HG02588 (cell line): ENCODE data around the gene RRP12.
A peak's percentile ranks its signal among the peaks of the same experiment; 100 is the strongest.
"Not testable (repeated sequence)": the region's sequence is repeated elsewhere in the genome, so short reads cannot be mapped to it uniquely, and the experiment has no call there.

Experiments
- ATAC-seq: cut with Tn5 transposase; IDR thresholded peaks from one replicate; pipeline ENCODE4 v1.9.1; 2021; ENCODE audit warnings: mild to moderate bottlenecking, moderate library complexity; ENCODE audit not compliant: unreplicated experiment

Gene RRP12

DNA sequence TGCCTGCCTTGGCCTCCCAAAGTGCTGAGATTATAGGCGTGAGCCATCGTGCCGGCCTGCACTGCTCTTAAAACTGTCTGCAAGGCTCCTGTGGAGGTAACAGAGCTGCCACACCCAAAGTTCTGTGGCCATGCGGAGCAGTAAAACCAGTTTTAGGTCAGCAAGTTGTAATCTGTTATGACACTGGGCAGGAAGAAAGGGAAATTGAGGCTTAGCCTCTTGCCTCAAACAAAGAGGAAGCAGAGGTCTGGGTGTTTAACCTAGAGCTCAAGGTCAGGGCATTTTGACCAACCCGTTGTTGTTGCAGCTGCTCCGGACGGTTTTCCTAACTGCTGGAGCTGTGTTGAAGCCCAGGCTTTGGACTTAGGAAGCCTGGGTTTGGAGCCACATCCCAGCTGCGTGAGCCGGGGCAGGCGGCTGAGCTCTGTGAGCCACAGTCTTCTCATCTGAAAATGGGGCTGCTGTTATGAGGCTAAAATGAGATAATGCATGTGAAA, 7.4 kb upstream of the RRP12 start:
- no peak for ATAC-seq

DNA sequence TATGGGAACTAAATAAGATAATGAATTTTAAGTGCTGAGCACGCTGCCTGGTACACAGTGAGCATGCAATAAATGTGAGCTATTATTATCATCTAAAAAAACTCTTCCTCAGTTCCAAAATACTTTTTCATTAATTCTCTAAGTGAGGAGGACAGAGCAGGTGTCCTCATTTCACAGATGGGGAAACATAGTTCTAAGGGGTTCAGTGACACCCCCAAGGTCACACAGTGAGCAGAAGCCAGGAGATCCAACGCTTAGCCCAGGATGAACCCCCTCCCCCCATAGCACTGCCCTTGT, 6.8 kb upstream of the RRP12 start:
- no peak for ATAC-seq

DNA sequence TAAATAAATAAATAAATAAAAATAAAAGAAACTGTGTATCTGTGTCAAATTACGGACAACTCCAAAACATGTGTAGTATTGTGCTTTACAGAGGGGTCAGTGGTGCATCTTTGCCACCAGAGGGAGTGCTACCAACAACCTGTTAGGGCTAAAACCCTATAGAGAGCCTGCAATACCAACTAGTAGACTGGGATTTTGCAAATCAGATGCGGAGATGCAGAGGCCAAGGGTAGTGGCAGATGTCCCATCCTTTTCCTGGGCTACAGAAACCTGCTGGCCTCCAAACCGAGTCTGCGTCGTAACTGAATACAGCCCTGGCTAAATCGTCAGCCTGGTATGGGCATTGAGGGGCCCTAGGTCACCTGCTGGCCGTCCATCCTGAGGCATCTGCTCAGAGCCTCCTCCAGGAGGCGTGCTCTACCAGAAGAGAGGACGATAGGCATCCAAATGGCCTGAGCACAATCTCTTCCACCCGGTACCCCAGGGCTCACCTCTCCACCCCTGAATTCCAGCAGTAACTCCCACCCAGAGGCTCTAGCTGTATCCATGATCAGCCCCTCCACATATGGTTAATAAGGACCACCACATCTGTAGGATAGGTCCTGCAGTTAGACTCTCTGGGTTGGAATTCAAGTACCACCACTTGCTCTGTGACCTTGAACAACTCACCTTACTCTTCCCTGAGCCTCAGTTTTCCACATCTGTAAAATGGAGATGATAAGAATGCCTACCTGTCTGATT, 6.2 kb upstream of the RRP12 start:
- peak; percentile 86 for ATAC-seq

DNA sequence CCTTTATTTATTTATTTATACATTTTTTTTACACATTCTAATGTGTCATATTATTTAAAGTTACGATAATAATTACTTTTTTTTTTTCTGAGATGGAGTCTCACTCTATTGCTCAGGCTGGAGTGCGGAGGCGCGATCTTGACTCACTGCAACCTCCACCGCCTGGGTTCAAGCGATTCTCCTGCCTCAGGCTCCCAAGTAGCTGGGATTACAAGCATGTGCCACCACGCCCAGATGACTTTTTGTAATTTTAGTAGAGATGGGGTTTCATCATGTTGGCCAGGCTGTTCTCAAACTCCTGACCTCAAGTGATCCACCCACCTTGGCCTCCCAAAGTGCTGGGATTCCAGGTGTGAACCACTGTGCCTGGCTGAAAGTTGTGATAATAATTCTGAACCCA, 5.3 kb upstream of the RRP12 start:
- not testable (repeated sequence) for ATAC-seq

DNA sequence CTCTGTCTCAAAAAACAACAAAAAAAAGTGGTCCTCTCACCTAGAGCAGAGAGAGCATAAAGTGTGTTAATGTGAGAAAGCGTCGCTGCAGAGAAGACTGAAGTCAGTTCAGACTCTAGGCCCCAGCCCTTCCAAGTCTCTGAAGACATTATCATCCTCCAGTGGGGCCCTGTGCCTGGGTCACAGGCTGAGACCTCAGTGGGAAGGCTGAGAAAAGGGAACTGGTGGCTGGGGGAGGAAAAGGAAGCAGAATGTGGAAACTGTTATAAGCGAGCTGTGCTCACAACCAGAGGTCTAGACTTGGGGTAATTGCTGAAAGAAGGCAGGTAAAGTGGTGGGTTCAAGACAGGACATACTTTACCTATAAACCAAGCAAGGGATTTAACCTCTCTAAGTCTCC, 4.9 kb upstream of the RRP12 start:
- ATAC-seq = no peak

DNA sequence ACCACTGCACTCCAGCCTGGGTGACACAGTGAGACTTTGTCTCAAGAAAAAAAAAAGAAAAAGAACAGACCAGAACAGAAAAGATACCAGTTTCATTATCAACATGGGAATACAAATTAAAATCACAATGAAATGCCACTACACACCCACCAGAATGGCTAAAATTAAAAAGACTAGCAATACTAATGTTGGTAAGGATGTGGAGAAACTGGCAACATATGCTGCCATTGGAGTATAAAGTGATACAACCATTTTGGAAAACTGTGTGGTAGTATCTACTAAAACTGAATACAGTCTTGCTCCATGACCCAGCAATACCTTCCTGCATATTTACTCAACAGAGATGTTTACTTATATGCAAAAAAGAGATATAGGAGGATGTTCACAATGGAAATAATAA, 2.9 kb upstream of the RRP12 start:
- ATAC-seq = no peak

DNA sequence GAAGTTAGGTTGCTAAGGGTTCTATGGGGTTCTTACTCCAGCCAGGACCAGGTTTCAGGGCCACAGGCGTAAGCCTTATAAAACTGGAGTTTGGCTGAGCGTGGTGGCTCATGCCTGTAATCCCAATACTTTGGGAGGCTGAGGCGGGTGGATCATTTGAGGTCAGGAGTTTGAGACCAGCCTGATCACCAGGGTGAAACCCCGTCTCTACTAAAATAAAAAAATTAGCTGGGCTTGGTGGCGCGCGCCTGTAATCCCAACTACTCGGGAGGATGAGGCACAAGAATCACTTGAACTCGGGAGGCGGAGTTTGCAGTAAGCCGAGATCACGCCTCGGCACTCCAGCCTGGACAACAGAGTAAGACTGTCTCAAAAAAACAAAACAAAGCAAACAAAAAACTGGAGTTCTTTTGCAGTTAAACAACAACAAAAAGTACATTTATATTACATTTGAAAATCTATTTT, 347 bp upstream of the RRP12 start:
- ATAC-seq = no peak

DNA sequence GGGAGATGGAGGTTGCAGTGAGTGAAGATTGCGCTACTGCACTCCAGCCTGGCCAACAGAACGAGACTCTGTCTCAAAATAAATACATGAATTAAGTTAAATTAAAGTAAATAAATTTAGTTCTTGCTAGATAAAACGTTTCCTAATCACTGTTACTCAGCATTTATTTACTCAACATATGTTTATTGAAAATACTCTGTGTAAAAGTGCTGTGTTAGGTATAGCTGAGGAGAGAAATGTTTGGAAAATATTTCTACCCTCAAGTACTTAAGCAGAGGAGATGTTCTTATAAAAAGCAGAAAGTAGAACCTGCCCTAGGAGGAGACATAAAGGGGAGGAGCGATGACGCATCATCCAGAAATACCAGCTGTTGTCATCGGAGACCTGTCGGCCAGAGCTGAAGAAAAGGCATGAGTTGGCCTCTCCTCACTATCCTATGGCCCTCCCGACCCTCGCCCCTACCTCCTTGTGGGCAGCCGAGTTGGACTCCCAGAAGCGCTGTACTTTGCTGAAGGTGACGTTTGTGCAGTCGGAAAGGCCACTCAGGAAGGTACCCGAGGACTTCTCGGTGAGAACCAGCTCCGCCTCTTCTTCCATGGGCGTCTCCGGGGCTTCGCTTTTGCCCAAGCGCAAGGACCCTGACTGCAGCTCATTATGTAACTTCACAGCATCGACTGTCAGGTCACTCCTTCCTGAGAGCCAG, 1.1 kb downstream of the RRP12 start:
- no peak for ATAC-seq

DNA sequence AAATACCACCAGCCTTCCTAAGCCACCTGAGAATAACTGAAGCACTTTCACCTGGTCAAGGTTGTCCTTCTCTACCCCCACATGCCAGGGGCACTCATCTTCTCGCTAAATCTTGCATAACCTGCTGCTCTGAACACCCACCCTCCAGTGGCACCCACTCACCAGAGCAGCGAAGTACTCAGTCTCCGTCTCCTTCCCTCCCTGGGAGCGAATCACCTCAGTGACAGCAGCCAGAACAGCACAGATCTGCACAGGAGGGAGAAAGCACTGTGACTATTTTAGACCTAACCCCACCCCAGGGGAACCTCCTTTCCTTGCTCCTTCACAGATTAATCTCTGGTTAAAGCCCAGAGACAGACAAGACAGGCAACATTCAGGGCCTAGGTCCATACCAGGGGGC, 5.1 kb downstream of the RRP12 start:
- no peak for ATAC-seq

DNA sequence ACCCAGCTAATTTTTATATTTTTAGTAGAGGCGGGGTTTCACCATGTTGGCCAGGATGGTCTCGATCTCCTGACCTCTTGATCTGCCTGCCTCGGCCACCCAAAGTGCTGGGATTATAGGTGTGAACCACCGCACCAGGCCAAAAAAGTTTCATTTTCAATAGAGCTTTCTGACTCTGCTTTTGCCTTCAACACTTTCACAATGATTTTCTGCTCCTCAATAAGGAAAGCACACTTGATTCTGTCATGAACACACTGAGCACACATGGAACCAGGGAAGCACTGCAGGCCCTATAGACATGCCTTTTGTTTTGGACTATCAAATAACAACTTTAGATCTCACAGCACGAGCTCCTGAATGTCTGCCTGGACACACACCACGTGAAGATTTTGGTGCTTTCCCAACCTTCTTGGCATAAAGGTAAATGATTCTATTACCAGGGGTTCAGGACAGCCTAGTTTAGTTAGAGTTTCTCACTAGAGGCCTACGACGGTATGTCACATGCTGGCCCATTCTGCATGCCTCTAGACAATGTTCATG, 8.0 kb downstream of the RRP12 start:
- ATAC-seq = no peak

DNA sequence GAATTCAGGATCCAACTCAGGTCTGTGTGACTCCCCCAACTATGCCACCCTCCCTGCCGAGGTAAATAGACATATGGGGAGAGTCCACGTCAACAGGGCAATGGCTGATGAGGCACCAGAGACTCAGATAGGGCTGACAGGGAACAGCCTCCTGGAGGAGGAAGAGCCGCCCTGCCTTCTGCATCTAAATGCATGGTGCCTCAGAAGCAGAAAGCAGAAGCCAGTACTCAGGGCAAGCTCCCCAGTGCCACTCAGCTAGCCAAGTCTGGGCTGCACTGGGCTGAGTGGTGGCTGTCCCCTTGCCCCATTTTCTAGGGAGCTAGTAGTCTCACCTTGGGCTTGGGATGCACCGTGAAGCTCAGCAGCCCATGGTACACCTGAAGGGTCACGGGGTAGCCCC, 11.0 kb downstream of the RRP12 start:
- no peak for ATAC-seq

DNA sequence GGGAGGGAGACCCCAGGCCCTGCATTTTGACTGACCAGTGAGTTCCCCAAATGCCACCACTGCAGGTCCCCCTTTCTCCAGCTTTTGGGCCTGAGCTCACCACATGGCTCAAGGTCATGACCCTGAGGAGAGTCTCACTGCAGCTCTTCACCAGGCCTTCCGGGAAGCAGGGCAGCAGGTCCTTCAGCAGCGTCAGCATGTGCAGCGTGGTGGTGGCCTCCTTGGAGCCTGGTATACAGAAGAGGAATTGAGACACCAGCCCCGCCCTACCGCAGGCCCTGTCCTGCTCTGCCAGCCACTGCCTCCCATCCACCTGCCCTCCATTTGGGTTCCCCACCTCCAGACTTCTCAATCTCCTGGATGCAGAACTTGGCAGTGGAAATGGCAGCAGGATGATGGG, 13.0 kb downstream of the RRP12 start:
- no peak for ATAC-seq

DNA sequence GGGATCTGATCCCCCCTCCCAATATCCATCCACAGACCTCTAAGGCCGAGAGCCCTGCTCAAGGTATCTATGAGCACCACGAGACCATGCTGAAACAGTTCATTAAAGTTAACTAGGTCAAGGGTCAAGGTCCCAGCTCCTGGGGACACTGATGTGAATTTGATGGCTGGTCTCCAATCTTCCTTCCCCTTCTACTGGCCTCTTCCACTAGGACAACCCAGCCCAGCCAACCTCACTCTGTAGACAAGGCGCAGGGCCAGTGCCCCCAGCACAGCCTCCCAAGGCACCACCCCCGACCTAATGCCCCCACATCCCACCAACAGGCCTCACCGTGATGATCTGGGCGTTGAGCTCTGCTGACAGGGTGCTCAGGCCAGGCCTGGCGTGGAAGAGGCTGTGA, 15.6 kb downstream of the RRP12 start:
- ATAC-seq = no peak

DNA sequence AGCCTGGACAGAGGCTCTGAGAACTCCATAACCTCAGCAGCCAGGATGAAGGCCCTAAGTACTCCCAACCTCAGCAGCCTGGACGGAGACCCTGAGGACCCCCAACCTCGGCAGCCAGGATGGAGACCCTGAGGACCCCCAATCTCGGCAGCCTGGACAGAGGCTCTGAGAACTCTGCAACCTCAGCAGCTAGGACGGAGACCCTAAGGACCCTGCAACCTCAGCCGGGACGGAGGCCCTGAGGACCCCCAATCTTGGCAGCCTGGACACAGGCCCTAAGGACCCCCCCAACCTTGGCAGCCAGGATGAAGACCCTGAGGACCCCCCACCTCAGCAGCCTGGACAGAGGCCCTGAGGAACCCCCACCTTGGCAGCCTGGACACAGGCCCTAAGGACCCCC, 16.5 kb downstream of the RRP12 start:
- ATAC-seq = no peak

DNA sequence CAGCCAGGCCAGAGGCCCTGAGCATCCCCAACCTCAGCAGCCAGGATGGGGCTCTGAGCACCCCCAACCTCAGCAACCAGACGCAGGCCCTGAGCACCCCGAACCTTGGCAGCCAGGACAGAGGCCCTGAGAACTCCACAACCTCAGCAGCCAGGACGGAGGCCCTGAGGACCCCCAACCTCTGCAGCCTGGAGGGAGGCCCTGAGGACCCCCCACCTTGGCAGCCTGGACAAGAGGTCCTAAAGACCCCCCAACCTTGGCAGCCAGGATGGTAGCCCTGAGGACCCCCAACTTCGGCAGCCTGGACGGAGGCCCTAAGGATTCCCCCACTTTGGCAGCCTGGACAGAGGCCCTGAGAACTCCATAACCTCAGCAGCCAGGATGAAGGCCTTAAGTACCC, 17.0 kb downstream of the RRP12 start:
- no peak for ATAC-seq

DNA sequence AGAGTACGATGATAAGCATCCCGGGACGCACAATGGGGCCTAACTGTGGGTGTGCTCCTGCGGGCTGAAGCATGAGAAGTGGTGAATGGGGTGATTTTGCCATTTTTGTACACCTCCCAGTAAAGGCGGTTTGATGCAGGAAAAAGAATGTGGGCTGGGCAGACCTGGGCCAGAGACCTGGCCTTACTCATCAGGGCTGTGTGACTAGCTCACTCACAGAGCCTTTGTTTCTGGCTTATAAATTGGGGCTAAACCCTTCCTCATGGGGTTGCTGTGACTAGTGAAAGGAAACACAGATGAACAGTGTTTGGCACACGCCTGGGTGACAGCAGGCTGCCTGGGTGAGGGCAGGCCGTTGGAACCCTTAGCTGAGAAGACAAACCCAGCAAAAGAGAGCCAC, 18.0 kb downstream of the RRP12 start:
- no peak for ATAC-seq

DNA sequence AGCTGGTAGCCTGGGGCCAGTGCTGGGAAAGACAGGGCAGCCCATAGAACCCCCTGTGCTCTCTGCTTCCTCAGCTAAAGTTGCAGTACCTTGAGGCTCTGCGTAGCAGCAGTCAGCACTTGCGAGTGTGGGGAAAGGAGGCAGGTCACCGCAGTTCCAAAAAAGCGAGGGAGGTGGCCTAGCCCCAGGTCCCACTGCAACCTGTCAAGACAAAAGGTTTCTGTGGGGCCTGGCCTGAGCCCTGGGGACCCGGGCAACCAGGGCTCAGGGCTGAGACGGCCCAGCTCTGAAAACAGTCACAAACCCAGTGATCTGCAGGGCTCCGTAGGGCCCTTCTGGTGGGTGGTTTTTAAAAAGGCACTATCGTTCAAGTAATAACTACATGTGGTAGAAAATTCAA, 19.5 kb downstream of the RRP12 start:
- no peak for ATAC-seq

DNA sequence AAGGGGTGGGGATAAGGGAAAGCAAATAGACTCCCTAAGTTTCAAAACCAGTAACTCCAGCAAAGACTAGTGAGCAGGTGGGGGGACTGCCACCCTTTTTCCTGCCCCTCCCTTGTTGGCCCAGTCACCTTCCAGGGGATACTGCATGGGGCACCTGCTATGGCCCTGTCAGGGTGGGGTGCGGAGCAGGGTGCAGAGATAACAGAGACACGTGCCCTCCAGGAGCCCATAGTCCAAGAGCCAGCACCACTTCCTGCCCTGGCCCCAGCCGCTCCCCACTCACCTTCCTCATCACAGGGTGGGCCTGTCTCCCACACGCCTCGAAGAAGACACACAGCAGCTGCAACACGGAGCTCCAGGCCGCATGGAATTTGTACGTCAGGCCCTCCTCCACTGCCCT, 20.6 kb downstream of the RRP12 start:
- no peak for ATAC-seq

DNA sequence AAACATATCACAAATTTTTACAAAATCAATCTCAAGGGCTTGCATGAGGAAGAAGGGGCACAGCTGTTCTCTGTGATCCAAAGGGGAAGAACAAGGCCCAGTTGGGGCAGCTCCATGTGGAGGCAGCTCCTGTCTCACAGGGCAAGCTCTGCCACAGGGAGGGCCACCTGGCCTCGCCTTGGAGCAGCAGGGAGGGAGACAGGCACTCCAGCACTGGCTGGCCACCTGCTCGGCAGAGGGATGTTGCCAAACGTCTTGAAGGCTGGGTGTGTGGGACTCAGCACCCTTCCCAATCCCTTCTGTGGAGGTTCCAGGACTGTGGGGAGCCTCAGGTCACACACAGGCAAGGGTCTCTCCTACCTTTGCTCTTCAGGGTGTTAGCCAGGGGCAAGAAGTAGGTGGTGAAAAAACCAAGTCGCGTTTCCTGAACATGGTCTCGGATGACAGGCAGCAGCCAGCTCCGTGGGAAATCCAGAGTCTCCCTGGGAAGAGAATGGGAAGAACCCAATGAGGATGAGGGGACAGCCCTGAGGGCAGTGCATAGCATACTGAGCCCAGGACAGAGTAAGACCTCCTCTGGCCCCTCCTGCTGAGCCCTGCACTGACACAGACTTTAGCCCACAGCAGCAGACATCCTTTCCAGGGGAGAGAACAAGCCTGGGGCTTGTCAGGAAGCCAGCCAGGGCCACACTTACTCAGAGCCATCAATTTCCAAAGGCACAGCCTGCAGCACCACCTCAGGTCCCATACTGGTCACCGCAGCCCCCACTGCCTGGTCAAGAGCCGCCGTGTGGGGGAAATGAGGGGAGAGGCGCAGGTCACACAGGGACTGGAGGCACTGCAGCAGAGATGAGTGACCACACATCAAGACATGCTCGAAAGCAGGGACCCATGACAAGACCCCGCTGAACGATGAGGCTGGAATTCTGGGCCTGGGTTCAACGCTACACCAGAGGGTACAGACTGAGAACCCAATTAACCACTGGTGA, 21.9 kb downstream of the RRP12 start:
- ATAC-seq = no peak

DNA sequence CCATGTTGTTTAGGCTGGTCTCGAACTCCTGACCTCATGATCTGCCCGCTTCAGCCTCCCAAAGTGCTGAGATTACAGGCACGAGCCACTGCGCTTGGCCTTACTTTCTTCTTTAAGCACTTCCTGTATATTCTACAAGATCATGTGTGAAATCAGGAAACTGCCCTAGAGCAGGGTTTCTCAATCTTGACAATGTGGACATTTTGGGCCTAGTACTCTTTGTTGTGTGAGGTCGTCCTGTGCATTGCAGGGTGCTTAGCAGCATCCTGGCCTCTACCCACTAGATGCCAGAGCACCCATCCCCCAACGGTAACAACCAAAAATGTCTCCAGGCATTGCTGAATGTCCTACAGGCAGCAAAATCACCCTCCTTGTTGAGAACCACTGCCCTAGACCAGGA, 24.7 kb downstream of the RRP12 start:
- ATAC-seq = no peak

DNA sequence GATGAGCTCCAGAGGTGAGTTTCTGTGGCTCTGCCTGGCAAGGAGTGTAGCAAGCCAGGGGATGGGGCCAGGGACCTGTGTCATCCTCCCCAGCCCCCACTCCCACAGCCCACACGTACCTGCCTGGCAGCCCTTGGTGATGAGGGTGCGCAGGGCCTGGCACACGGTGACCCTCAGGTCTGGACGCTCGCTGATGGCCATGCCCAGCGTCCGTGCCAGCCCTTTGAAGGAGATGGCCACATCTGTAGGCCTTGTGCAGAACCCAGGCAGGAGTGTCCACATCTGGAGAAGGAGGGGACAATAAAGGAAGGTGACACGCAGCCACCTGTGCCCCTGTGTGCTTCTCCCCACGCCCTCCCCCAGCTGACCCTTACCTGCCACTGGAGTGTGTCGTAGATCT, 27.7 kb downstream of the RRP12 start:
- no peak for ATAC-seq
